Heart right ventricle (tissue), 12 donors: ENCODE data around the gene MYCL. TPM values are rescaled to one million over a fixed set of nuclear protein-coding genes. Genes with fewer than 3 reads are reported as not detected.

Source experiments
- polyA plus RNA-seq, 2 donors: library from polyadenylated mRNA; stranded (reverse); fragments of 200-250 nt; gene quantifications; one replicate each; pipeline ENCODE4 v1.2.3, GENCODE V29; 2013
- total RNA-seq, 10 donors: library from RNA; stranded (reverse); fragmentation: NEBNext Ultra II Directional in 3 of 10; extraction: Animal tissue kit (Norgen Biotek cat#: 25700) in 3 of 10; gene quantifications; one replicate each; pipeline versions ENCODE4 v1.2.1 to v1.2.4, GENCODE V29; 2021 to 2023
- donor health status: ischemic (EF 13 %, LVEDD 7.1; RV severe dilation, severe dysfunction).
- donor health status: healthy with polysubstance abuse.
- donor health status: DM: no; HTN: yes; CAD: no.
- donor health status: DM: no; HTN: no; CAD: no.
- donor health status: ischemic (EF 25% LVEDD 6.9; RV normal size, moderate dysfunction).
- donor health status: ischemic (EF 25% LVEDD 5.7; RV mildly dilated, moderate dysfunction).
- donor health status: healthy.
- donor health status: nonischemic (EF 11% LVEDD 7.7; RV severe dilation, severe dysfunction).
- donor health status: DM: yes; HTN: yes; CAD: no.
- donor health status: PGD.
- donor health status: ischemic (EF 29% LVEDD 5.4; RV normal size, mild dysfunction).
- donor health status: nonischemic (EF 23%, LVEDD 6.1; RV moderate dilation, normal function).

MYCL gene
- total and polyA plus RNA-seq, 12 donors: 0.07 to 2.5 (median 0.55) TPM

Other genes starting within 250 kb of the MYCL start
- 10 to 100 TPM; 12.1 to 59.2 (median 29.5) TPM for gene NT5C1A, start 229.8 kb downstream of the MYCL start, total RNA-seq
- gene NT5C1A, start 229.8 kb downstream of the MYCL start, polyA plus RNA-seq: under 1 TPM; 0.68 to 0.80 TPM
- gene HPCAL4, start 210.5 kb downstream of the MYCL start, total RNA-seq: 1 to 10 TPM in 1 of 10 donors, under 1 TPM in 9; 0.07 to 3.7 (median 0.19) TPM
- under 1 TPM; 0.39 to 0.51 TPM for gene HPCAL4, start 210.5 kb downstream of the MYCL start, polyA plus RNA-seq
- 10 to 100 TPM; 28.0 to 32.7 (median 30.9) TPM for gene PPIE, start 163.0 kb downstream of the MYCL start, total RNA-seq
- gene PPIE, start 163.0 kb downstream of the MYCL start, polyA plus RNA-seq: 10 to 100 TPM; 33.9 to 49.5 TPM
- 1 to 10 TPM in 9 of 10 donors, under 1 TPM in 1; 0.85 to 5.4 (median 2.2) TPM for gene OXCT2, start 130.6 kb downstream of the MYCL start, total RNA-seq
- gene OXCT2, start 130.6 kb downstream of the MYCL start, polyA plus RNA-seq: 1 to 10 TPM; 1.5 to 3.3 TPM
- gene BMP8B, start 113.1 kb downstream of the MYCL start, total RNA-seq: under 1 TPM; 0.16 to 0.79 (median 0.22) TPM
- under 1 TPM; 0.07 to 0.23 TPM for gene BMP8B, start 113.1 kb downstream of the MYCL start, polyA plus RNA-seq
- 10 to 100 TPM; 12.3 to 21.8 (median 16.8) TPM for gene TRIT1, start 18.4 kb downstream of the MYCL start, total RNA-seq
- gene TRIT1, start 18.4 kb downstream of the MYCL start, polyA plus RNA-seq: 10 to 100 TPM; 11.4 to 23.6 TPM
- gene MFSD2A, start 53.2 kb upstream of the MYCL start, total RNA-seq: 1 to 10 TPM in 1 of 10 donors, under 1 TPM in 7, not detected in 2; 0.31 to 1.2 (median 0.45) TPM
- gene MFSD2A, start 53.2 kb upstream of the MYCL start, polyA plus RNA-seq: 1 to 10 TPM in 1 of 2 donors, under 1 TPM in 1; 0.15 to 5.6 TPM
- 100 to 1,000 TPM in 2 of 10 donors, 10 to 100 TPM in 8; 46.4 to 157 (median 55.8) TPM for gene CAP1, start 138.8 kb upstream of the MYCL start, total RNA-seq
- gene CAP1, start 138.8 kb upstream of the MYCL start, polyA plus RNA-seq: 10 to 100 TPM; 25.2 to 93.5 TPM
- gene PPT1, start 195.3 kb upstream of the MYCL start, total RNA-seq: 10 to 100 TPM; 32.9 to 71.3 (median 38.5) TPM
- 10 to 100 TPM; 31.5 to 33.1 TPM for gene PPT1, start 195.3 kb upstream of the MYCL start, polyA plus RNA-seq